Lower leg skin (tissue), 3 donors: ENCODE measurements around the gene RIF1.

ENCODE experiments used
- POLR2A ChIP-seq, 2 donors: fragments of 450-650 bp; IDR thresholded peaks; one replicate each; pipeline ENCODE4 v1.6.1; 2016 to 2017; ENCODE audit warnings: antibody characterized with exemption in 2 of 2, mild to moderate bottlenecking in 1 of 2, moderate library complexity in 1 of 2
- TF ChIP-seq, protein P1 (sequence below), 3 donors: fragments of 450-650 bp; IDR thresholded peaks; one replicate each; pipeline ENCODE4 v1.5.1; 2016; ENCODE audit warnings: antibody characterized with exemption in 3 of 3, mild to moderate bottlenecking in 3 of 3, moderate library complexity in 2 of 3

GRCh38 chr2:151490276-151490675, 80.6 kb downstream of the RIF1 start:
- TF ChIP-seq, protein P1, sequence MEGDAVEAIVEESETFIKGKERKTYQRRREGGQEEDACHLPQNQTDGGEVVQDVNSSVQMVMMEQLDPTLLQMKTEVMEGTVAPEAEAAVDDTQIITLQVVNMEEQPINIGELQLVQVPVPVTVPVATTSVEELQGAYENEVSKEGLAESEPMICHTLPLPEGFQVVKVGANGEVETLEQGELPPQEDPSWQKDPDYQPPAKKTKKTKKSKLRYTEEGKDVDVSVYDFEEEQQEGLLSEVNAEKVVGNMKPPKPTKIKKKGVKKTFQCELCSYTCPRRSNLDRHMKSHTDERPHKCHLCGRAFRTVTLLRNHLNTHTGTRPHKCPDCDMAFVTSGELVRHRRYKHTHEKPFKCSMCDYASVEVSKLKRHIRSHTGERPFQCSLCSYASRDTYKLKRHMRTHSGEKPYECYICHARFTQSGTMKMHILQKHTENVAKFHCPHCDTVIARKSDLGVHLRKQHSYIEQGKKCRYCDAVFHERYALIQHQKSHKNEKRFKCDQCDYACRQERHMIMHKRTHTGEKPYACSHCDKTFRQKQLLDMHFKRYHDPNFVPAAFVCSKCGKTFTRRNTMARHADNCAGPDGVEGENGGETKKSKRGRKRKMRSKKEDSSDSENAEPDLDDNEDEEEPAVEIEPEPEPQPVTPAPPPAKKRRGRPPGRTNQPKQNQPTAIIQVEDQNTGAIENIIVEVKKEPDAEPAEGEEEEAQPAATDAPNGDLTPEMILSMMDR (IDR thresholded peaks at IDR 0.05), result no peak
- TF ChIP-seq POLR2A (IDR thresholded peaks at IDR 0.05), result no peak
